Stimulated activated CD4-positive, alpha-beta T cell treated with anti-CD3 and anti-CD28 coated beads, Interleukin-12 subunit alpha, Interleukin-12 subunit beta, amount 100 ng/mL, for 48 hours (primary cell): ENCODE data around the gene NVL.
A peak's percentile ranks its signal among the peaks of the same experiment; 100 is the strongest.

Source experiments
- DNase-seq, 3 donors: peaks; one replicate each; pipeline ENCODE4 v3.0.0-alpha.2; 2020; ENCODE audit warnings: low read depth in 2 of 3, low spot score in 1 of 3

NVL gene

DNA sequence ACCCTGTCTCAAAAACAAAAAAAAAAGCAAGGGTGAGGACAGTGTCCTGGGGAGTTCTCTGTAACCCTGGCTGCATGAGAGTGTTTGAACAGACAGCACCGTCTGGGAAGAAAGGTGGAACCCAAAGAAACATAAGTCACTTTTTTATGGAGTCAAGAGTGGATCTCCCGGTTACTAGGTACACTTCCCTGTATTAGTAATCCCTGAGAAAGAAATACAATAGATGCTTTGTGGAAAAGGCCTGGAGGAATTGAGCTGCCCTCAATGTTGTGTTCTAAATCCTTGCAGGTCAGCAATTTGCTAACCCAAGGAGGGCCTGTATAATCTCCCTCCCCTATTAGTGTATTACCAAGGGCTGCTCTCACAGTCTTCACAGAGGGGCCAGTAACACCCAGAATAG lies 130.3 kb downstream of the NVL start:
- no peak for DNase-seq

DNA sequence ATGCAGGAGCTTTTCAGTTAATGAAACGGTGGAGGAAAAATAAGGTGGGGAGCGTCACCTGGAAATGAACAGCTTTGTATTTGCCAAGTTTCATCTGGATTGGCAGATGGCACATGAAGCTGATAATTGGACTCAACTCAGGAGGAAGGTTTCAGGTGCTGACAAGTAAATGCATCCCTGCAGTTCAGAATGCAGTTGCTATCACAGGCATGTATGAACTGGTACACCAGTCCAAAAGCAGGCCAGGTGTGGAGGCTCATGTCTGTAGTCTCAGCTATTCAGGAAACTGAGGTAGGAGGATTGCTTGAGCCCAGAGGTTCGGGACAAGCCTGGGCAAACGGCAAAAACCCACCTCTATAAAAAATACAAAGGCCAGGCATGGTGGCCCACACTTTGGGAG lies 131.4 kb downstream of the NVL start:
- no peak for DNase-seq

DNA sequence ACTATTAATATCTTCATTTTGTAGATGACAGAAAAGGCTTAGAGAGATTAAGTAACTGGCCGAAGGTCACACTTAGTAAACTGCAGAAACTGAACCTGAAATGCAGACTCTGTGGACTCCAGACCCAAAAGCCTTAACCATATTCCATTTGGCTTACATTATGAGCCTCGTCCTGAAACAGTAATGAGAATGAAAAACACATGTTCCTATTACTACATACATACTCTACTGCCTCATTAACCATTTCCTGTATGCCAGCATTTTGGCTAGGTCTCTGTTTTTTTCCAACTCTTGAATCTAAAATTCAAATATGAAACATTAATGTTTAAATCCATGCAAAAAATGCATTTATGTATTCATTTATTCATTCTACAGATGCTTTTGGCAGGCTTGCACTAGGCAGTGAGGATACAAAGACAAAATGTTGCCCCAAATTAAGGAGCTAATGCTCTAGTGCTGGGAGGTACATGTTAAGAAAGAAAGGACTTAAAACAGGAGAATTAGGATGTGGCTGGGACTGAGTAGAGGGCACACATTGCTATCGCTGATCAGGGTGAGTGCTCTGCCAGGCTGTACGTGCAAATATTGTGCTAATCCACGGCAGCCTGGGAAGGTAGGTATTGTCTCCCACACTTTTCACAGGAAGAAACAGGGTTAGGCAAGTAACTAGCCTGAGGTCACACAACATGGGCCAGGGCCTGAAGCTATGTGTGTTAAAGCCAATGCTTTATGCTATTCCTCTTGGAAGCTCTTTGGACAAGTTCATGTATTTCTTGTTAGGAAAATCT lies 133.0 kb downstream of the NVL start:
- no peak for DNase-seq

DNA sequence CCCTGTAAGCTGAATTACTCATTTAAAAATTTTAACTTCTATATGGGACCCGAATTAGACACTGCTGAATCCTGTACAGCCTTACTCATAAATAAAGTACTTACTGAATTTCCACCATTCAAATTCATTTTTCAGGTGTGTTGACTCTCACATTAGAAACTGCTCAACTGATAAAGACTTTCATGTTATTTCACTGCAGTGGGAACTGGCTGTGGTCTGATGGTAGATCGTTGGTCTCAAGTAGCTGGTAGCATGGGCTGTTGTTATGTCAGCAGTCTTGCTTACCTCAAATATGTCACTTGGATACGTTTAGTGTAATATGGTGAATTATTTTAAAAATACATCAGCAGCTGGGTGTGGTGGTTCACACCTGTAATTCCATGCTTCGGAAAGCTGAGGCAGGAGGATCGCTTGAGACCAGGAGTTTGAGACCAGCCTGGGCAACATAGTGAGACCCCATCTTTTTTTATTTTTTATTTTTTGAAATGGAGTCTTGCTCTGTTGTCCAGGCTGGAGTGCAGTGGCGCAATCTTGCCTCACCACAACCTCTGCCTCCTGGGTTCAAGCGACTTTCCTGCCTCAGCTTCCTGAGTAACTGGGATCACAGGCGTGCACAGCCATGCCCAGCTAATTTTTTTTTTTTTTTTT lies 136.5 kb downstream of the NVL start:
- no peak for DNase-seq

DNA sequence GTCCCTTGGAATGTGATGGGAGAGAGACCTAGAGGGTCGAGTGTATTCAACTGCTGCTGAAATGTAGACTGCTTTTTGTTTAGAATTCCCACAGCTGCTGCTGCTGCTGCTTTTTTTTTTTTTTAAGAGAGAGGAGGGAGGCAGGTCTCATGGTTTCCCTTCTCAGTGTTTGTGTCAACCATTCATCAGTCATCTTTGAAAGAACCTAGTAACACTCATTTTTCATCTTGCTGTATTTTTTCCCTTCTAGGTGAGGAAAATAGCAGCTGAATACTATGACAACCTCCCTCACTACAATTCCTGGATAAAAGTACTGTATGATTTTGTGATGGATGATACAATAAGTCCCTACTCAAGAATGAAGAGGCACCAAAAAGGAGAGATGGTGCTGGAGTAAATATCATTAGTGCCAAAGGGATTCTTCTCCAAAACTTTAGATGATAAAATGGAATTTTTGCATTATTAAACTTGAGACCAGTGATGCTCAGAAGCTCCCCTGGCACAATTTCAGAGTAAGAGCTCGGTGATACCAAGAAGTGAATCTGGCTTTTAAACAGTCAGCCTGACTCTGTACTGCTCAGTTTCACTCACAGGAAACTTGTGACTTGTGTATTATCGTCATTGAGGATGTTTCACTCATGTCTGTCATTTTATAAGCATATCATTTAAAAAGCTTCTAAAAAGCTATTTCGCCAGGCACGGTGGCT lies 137.7 kb downstream of the NVL start:
- no peak for DNase-seq

GRCh38 chr1:224189561-224189960 lies 140.4 kb downstream of the NVL start:
- no peak for DNase-seq

DNA sequence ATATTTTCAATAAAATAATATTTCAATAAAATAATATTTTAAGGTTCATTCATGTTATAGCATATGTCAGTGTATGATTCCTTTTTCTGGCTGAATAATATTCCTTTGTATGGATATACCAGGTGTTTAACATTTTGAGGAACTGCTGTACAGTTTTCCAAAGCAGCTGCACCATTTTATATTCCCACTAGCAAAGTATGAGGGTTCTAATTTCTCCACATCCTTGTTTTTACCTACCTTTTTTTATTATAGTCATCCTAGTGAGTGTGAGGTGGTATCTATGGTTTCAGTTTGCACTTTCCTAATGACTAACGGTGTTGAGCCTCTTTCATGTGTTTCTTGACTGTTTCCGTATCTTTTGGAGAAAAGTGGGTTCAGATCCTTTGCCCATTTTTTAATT lies 141.7 kb downstream of the NVL start:
- no peak for DNase-seq

DNA sequence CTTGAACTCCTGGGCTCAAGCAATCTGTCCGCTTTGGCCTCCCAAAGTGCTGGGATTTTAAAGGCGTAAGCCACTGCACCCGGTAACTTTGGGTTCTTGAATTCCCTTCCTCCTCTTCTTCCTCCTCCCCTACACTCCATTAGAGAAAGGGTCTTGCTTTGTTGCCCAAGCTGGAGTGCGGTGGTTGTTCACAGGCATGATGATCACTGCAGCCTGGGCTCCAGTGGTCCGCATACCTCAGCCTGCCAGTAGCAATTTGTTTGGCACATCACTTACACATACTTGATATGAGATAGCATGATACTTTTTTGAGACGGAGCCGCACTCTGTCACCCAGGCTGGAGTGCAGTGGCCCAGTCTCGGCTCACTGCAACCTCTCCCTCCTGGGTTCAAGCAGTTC lies 144.8 kb downstream of the NVL start:
- no peak for DNase-seq

GRCh38 chr1:224183591-224184312 lies 146.2 kb downstream of the NVL start:
- peak; percentile 24 to 60 (median 40) for DNase-seq

- DNase-seq = peak; percentile 61 to 77 (median 62)
Observed at GRCh38 chr1:224182866-224183590, 146.9 kb downstream of the NVL start, which contains the start of gene DEGS1. Gene DEGS1, plus strand, starts transcription at chr1:224183240. Its CDS starts 97 bp downstream, at chr1:224183337.

DNA sequence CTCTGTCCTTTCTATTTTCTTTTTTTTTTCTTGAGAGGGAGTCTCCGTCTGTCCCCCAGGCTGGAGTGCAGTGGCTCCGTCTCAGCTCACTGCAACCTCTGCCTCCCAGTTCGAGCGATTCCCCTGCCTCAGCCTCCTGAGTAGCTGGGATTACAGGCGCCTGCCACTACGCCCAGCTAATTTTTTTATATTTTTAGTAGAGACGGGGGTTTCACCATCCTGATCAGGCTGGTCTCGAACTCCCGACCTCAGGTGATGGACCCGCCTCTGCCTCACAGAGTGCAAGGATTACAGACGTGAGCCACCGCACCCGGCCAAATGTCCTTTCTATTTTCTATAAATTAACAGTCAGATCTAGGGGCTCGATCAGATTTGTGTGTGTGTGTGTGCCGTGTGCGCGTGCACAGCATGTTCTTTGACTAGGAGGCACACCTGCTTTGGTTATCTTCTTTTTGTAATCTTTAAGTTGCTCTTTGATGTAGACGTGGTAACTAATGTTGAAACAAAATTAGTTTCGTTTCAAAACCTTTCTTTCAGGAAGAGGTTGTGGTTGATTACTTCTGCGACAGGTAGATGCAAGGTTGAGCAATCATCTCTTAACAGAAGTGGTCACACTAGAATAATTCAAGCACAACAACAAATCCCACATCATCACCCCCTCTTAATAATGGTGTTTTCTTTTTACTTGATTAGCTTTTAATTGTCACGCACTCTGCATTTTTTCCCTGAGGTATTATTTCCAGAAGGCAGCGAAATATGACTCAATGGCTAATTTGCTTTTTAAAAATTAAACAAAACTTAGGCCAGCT lies 147.7 kb downstream of the NVL start:
- peak in 2 of 3 donors; percentile 22 to 27 for DNase-seq

- DNase-seq = no peak
Observed at GRCh38 chr1:224181453-224181810, 148.5 kb downstream of the NVL start.

DNA sequence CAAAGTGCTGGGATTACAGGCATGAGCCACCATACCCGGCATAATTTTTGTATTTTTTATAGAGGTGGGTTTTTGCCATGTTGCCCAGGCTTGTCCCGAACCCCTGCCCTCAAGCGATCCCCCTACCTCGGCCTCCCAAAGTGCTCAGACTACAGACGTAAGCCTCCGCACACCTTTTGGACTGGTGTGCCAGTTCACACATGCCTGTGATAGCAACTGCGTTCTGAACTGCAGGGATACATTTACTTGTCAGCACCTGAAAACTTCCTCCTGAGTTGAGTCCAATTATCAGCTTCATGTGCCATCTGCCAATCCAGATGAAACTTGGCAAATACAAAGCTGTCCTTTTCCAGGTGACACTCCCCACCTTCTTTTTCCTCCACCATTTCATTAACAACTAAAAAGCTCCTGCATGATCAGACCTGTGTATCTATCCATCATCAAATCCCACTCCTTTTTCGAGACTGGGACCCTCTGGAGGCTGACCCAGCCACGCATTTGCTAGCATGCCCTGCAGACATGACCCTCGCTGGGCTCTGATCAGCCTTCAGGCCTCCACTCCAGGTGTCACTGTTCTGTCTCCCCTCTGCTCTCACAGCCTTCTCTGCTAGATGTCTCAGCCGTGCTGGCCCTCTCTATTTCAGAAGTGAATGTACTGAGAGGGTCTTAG lies 149.1 kb downstream of the NVL start:
- no peak for DNase-seq

- no peak for DNase-seq
Observed at GRCh38 chr1:224178894-224179293, 151.1 kb downstream of the NVL start.

- DNase-seq = no peak
Observed at GRCh38 chr1:224177356-224177999, 152.5 kb downstream of the NVL start.
